ENCODE results near the gene GPRC5B. TPM values are rescaled to one million over a fixed set of nuclear protein-coding genes. Genes with fewer than 3 reads are reported as not detected.

GPRC5B gene
- total RNA-seq, 1 experiment from 2014 or later: 137 TPM

GRCh38 chr16:19851476-19851875, 33.2 kb downstream of the GPRC5B start:
- H3K9me3 Mint-ChIP-seq: no peaks in the 10 kb centered on the region
- H3T11ph ChIP-seq (ENCODE audit: low read length): no peak overlapping the region
- no peaks in the 10 kb centered on the region for H3K79me1 ChIP-seq (ENCODE audit: insufficient read depth, low read depth, low read length, poor library complexity, severe bottlenecking)
- DNase-seq: no peak
- no peaks in the 10 kb centered on the region for H3K27me3 ChIP-seq (ENCODE audit: insufficient read depth, low read length)
- H3K9ac ChIP-seq (ENCODE audit: extremely low read depth, insufficient read length, low read length): no peak overlapping the region
- H2AFZ ChIP-seq (ENCODE audit: low read length): no peak overlapping the region
- no peaks in the 10 kb centered on the region for H3K9me3 ChIP-seq (ENCODE audit: control insufficient read depth, low read depth, low read length)
- H2BK12ac ChIP-seq (ENCODE audit: insufficient read length, low read depth, low read length): no peak overlapping the region
- TF ChIP-seq CTCF (conservative IDR thresholded peaks at IDR 0.05): no peak
- H2BK5ac ChIP-seq (ENCODE audit: insufficient read length, low read length): no peak overlapping the region
- no peak overlapping the region for H4K8ac ChIP-seq (replicated peaks; ENCODE audit: insufficient read length, low read depth, low read length)
- no peak overlapping the region for H4K5ac ChIP-seq (ENCODE audit: insufficient read length, low read depth, low read length)
- H2AK5ac ChIP-seq (ENCODE audit: insufficient read length, low read length): no peak overlapping the region
- no peak overlapping the region for H4K91ac ChIP-seq (ENCODE audit: insufficient read length, low read depth, low read length)
- H3K36me3 Mint-ChIP-seq (ENCODE audit: insufficient read depth in 1 of 3, low read depth in 3 of 3): peaks cover 3 to 9% (median 6%) of the 10 kb centered on the region in 3 experiments; a peak in 6 of 7 replicates
- H3K4me1 ChIP-seq (ENCODE audit: insufficient read depth, low read length): peaks cover 13% of the 10 kb centered on the region
- no peak overlapping the region for H3K27ac ChIP-seq (ENCODE audit: insufficient read length, low read depth, low read length)
- WGBS (ENCODE audit: extremely low coverage, insufficient read length, low lambda C conversion rate): no CpG with 5 or more reads among the region's 7 CpGs
- H3K4me2 ChIP-seq (ENCODE audit: insufficient read depth, insufficient read length, low read length): no peak overlapping the region
- H2BK15ac ChIP-seq (ENCODE audit: low read depth, low read length): no peak overlapping the region
- H3K23ac ChIP-seq (ENCODE audit: insufficient read length, low read depth, low read length): no peak overlapping the region
- no peak overlapping the region for H2BK120ac ChIP-seq (ENCODE audit: low read depth, low read length, poor library complexity, severe bottlenecking)
- H2BK20ac ChIP-seq (ENCODE audit: low read depth, low read length, poor library complexity, severe bottlenecking): no peak overlapping the region
- peak overlapping the region in 2 of 3 experiments; percentile 34 to 75; a peak in 3 of 7 replicates for H3K27ac Mint-ChIP-seq
- H4K20me1 ChIP-seq (ENCODE audit: control insufficient read depth, insufficient read depth, insufficient read length): no peaks in the 10 kb centered on the region
- no peaks in the 10 kb centered on the region for H3K79me2 ChIP-seq (ENCODE audit: insufficient read depth, low read length)
- H3K4me1 Mint-ChIP-seq: peaks cover 47 to 53% of the 10 kb centered on the region in 2 experiments
- H3K14ac ChIP-seq (ENCODE audit: insufficient read depth, low read length): no peak overlapping the region; the same call in 1 of the 2 replicates
- H3K4ac ChIP-seq (ENCODE audit: low read depth, low read length): no peak overlapping the region
- no peak overlapping the region for H3K18ac ChIP-seq (ENCODE audit: insufficient read length, low read depth, low read length)
- H3K23me2 ChIP-seq (ENCODE audit: insufficient read length, low read depth, low read length, poor library complexity, severe bottlenecking): no peaks in the 10 kb centered on the region
- no peak overlapping the region for H3K56ac ChIP-seq (ENCODE audit: insufficient read length, low read depth, low read length)
- H3K27me3 Mint-ChIP-seq (ENCODE audit: low read depth): no peaks in the 10 kb centered on the region
- H3K4me3 Mint-ChIP-seq: no peak overlapping the region

All from H9 (cell line).